Measurements from ENCODE around the gene SLC6A1.
"Not testable (repeated sequence)": the region's sequence is repeated elsewhere in the genome, so short reads cannot be mapped to it uniquely, and the experiment has no call there.

SLC6A1 gene

GRCh38 chr3:11022115-11022514 lies 29.6 kb downstream of the SLC6A1 start:
- DNase-seq = no peak

GRCh38 chr3:11024181-11024580 lies 31.6 kb downstream of the SLC6A1 start:
- DNase-seq = no peak

GRCh38 chr3:11029948-11030347 lies 37.4 kb downstream of the SLC6A1 start:
- DNase-seq = no peak

- DNase-seq = no peak
These were observed 41.3 kb downstream of the SLC6A1 start for GRCh38 chr3:11033871-11034270.

- DNase-seq = no peak
These were observed 41.9 kb downstream of the SLC6A1 start for GRCh38 chr3:11034309-11034985.

GRCh38 chr3:11035757-11036505 lies 43.4 kb downstream of the SLC6A1 start:
- DNase-seq = no peak

GRCh38 chr3:11037241-11037873 lies 44.8 kb downstream of the SLC6A1 start:
- DNase-seq = no peak

GRCh38 chr3:11037976-11038375 lies 45.4 kb downstream of the SLC6A1 start:
- no peak for DNase-seq

- no peak for DNase-seq
These were observed 53.0 kb downstream of the SLC6A1 start for GRCh38 chr3:11045536-11045935.

GRCh38 chr3:11047500-11047899 lies 55.0 kb downstream of the SLC6A1 start:
- no peak for DNase-seq

GRCh38 chr3:11050666-11051323 lies 58.2 kb downstream of the SLC6A1 start:
- DNase-seq = no peak

GRCh38 chr3:11053926-11054503 lies 61.5 kb downstream of the SLC6A1 start:
- no peak for DNase-seq

- DNase-seq = no peak
These were observed 62.3 kb downstream of the SLC6A1 start for GRCh38 chr3:11054739-11055438.

- DNase-seq = no peak
These were observed 62.9 kb downstream of the SLC6A1 start for GRCh38 chr3:11055496-11055895.

- no peak for DNase-seq
These were observed 64.0 kb downstream of the SLC6A1 start for GRCh38 chr3:11056531-11057050.

GRCh38 chr3:11057655-11058054 lies 65.1 kb downstream of the SLC6A1 start:
- no peak for DNase-seq

GRCh38 chr3:11059090-11059798 lies 66.7 kb downstream of the SLC6A1 start:
- peak; percentile 10 to 14 for DNase-seq

- no peak for DNase-seq
These were observed 67.2 kb downstream of the SLC6A1 start for GRCh38 chr3:11059799-11060115.

- peak; percentile 17 to 28 for DNase-seq
These were observed 68.1 kb downstream of the SLC6A1 start for GRCh38 chr3:11060500-11061251.

- DNase-seq = not testable (repeated sequence)
These were observed 68.8 kb downstream of the SLC6A1 start for GRCh38 chr3:11061268-11061871.

All from CD4-positive, alpha-beta T cell treated with Interleukin-4 for 1 hour (primary cell).